Right cardiac atrium (tissue), 5 donors: ENCODE data around the gene ZNF407. TPM values are rescaled to one million over a fixed set of nuclear protein-coding genes. Genes with fewer than 3 reads are reported as not detected.

Experiments
- ATAC-seq, 2 donors: fragments of 200-7000 bp; cut with Tn5 transposase; one replicate each; pipeline versions ENCODE4 v1.8.0 to v1.9.1; 2020; ENCODE audit warnings: moderate library complexity in 2 of 2, mild to moderate bottlenecking in 1 of 2
- DNase-seq, 3 donors: peaks; one replicate each; pipeline ENCODE4 v3.0.0-alpha.2; 2020
- H3K27ac ChIP-seq: one replicate; pipeline ENCODE4 v1.5.1; 2013; ENCODE audit warnings: mild to moderate bottlenecking, low read length, control low read depth, moderate library complexity
- H3K27me3 ChIP-seq: one replicate; pipeline ENCODE4 v1.6.1; 2013; ENCODE audit not compliant: control insufficient read depth, insufficient read depth
- H3K4me1 ChIP-seq: one replicate; pipeline ENCODE4 v1.6.1; 2013; ENCODE audit warnings: low read length; ENCODE audit not compliant: control insufficient read depth, insufficient read depth
- H3K4me3 ChIP-seq: one replicate; pipeline ENCODE4 v1.5.1; 2013; ENCODE audit warnings: low read length, control low read depth
- H3K9me3 ChIP-seq: one replicate; pipeline ENCODE4 v1.6.1; 2013; ENCODE audit warnings: low read length; ENCODE audit not compliant: control insufficient read depth
- WGBS: extraction: QIAGEN DNeasy Blood & Tissue Kit; methylation state at CpG from one replicate; pipeline ENCODE4 v1.1.7; 2013; 5-methylcytosine and 5-hydroxymethylcytosine counted together
- intact Hi-C, 4 donors: fragments of 100-400 bp; cut with DNase I; formaldehyde crosslinking; loops; one replicate each; pipeline versions ENCODE4 v1.11.0 to v1.14.0; 2022 to 2023
- polyA plus RNA-seq: library from polyadenylated mRNA; stranded (reverse); fragments of 200-250 nt; gene quantifications from one replicate; pipeline ENCODE4 v1.2.3, GENCODE V29; 2013
- total RNA-seq, 4 donors: library from RNA; stranded (reverse); fragmentation: NEBNext Ultra II Directional; extraction: Animal tissue kit (Norgen Biotek cat#: 25700); gene quantifications; one replicate each; pipeline ENCODE4 v1.2.1, GENCODE V29; 2021
- donor health status: healthy with polysubstance abuse.
- donor health status: DM: no; HTN: yes; CAD: no.
- donor health status: DM: no; HTN: no; CAD: no.
- donor health status: DM: no; HTN: yes; CAD: no; lungs with severe emphysema.
- donor health status: DM: yes; HTN: yes; CAD: no.

ZNF407 gene
- total and polyA plus RNA-seq, 5 donors = 3.8 to 14.7 (median 12.7) TPM

- intact Hi-C loops = no loop called here
- DNase-seq (no peak), ATAC-seq (no peak)
- Histone ChIP-seq H3K9me3 (no peaks in the 10 kb centered on the region), H3K27ac (peak overlapping the region; percentile 16), H3K4me1 (no peaks in the 10 kb centered on the region), H3K27me3 (no peaks in the 10 kb centered on the region), H3K4me3 (no peak overlapping the region)
- 67% methylated on average over 16 of the region's 16 CpGs for WGBS
Measured at GRCh38 chr18:75070235-75070624, 472.6 kb downstream of the ZNF407 start.

DNA sequence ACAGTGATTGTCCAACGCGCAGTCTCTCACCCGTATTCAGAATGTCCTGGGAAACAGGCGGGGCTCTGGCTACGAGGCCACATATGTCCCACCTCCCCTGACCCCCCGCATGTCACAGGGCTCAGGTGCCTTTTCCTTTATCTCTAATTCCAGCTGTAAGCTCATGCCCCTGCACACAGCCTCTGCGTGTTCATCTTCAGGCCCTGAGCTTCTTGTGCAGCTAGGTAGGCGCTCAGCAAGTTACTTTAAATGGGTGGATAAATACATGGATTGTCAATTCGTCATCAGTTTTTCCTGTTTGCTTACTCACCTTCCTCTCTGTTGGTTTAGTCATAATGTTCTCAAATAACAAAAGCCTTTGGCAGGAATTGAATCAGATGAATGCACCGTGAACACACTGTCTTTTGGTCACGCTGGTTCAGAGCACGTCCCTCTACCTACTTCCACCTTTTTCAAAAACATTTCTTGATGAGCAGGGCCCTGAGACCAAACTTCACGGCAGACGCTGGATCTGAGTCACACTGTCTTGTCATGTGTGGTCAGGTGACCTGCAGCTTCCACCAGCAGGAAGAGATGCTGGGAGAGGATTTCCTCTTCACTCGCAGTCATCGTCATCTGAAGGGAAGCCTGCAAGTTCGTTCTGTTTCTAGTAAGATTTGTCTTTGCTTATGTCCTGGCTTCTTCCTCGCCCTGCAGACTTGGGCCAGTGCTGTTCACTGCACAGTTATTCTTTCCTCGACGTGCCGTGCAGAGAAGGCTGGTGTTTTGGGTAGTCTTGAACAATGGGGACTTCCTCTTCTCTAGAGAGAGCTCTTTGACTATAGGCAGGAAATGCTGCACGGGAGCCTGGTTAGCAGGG, 473.2 kb downstream of the ZNF407 start:
- intact Hi-C loops = no loop called here
- Histone ChIP-seq H3K4me1 (no peaks in the 10 kb centered on the region), H3K4me3 (no peak overlapping the region), H3K27me3 (no peaks in the 10 kb centered on the region), H3K9me3 (no peaks in the 10 kb centered on the region), H3K27ac (peak overlapping the region; percentile 34)
- WGBS = 57% methylated on average over 22 of the region's 22 CpGs
- ATAC-seq (peak; percentile 32 to 58), DNase-seq (peak in 1 of 3 donors; percentile 72)

GRCh38 chr18:75071484-75071785, 473.8 kb downstream of the ZNF407 start:
- intact Hi-C loops = no loop called here
- Histone ChIP-seq H3K4me3 (no peak overlapping the region), H3K27me3 (no peaks in the 10 kb centered on the region), H3K9me3 (no peaks in the 10 kb centered on the region), H3K27ac (no peak overlapping the region), H3K4me1 (no peaks in the 10 kb centered on the region)
- WGBS = 73% methylated on average over 9 of the region's 9 CpGs
- ATAC-seq (no peak), DNase-seq (no peak)

- no peak for DNase-seq
- Histone ChIP-seq H3K27me3 (no peaks in the 10 kb centered on the region), H3K4me3 (no peak overlapping the region), H3K27ac (no peak overlapping the region), H3K9me3 (no peaks in the 10 kb centered on the region), H3K4me1 (no peaks in the 10 kb centered on the region)
- 95% methylated on average over 28 of the region's 28 CpGs for WGBS
- intact Hi-C loops = no loop called here
- ATAC-seq = no peak
Measured at GRCh38 chr18:75071866-75072671, 474.4 kb downstream of the ZNF407 start.

DNA sequence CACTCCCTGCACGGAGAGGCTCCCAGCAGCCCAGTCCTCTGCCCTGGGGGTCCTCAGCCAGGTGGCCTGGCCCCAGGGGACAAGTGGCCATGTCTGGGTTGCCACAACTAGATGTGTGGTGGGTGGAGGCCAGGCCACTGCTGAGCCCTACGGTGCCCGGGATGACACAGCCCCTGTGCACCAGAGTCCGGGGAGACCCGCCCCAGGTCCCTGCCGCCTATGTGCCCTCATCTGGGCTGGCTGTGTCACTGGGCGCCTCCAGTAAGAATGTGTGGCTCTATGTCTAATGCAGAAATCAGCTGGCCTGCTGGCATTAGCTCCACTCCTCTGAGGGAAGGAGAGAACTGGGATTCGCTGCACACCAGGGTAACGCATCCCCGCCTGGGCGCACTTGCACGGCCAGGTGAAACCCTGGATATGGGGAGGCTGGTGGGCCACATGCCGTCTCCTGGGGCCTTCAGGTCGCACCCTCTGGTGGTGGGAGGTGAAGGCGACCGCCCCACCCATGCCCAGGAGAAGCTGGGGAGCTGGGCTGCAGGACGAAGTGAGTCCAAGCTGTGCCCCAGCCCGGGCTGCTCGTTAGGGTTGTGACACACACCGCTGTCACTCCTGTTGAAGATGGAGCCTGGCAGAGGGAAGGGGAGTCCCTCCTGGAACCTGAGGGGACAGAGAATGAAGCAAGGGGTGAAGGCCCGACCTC, 475.2 kb downstream of the ZNF407 start:
- ATAC-seq (no peak), DNase-seq (no peak)
- Histone ChIP-seq H3K27ac (no peak overlapping the region), H3K4me1 (no peaks in the 10 kb centered on the region), H3K27me3 (no peaks in the 10 kb centered on the region), H3K9me3 (no peaks in the 10 kb centered on the region), H3K4me3 (no peak overlapping the region)
- intact Hi-C loops = no loop called here
- WGBS = 94% methylated on average over 21 of the region's 21 CpGs

- H3K4me1 ChIP-seq = no peaks in the 10 kb centered on the region
- H3K4me3 ChIP-seq = no peak overlapping the region
- ATAC-seq (no peak), DNase-seq (no peak)
- H3K27me3 ChIP-seq = no peaks in the 10 kb centered on the region
- H3K9me3 ChIP-seq = no peaks in the 10 kb centered on the region
- intact Hi-C loops = no loop called here
- no peak overlapping the region for H3K27ac ChIP-seq
- WGBS = 95% methylated on average over 9 of the region's 9 CpGs
Measured at GRCh38 chr18:75073654-75074053, 476.0 kb downstream of the ZNF407 start.

DNA sequence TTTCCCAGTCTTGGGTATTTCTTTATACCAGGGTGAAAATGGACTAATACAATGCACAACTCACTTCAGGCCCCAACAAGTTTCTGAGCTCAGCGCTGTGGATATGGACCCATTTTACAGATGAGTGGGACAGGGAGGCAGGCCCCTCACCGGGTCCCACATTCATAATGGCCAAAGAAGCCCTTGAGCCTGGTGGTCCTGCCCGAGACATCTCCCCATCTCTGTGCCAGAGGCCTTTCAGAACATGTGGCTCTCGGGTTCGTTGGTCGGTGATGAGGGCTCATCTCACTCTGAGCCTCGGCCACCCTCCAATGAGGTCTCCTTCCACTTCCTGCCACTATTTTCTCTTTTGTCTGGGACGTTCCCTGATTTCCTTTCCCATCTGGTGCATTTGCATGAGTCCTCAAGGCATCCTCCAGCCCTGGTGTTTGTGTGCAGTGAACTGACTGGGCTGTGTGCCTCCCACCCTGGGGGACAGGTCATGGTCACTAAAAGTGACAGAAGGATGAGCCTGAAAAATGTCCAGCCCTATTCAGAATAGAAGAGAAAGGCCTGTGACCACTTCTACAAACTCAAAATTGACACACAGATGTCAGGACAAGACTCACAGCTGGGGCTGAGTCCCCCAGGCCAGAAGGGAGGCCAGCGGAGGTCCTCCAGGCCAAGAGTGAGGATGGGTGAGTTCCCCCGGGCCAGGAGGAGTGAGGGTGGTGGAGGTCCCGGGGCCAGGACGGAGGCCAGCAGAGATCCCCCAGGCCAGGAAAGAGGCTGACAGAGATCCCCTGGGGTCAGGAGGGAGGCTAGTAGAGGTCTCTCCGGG, 476.7 kb downstream of the ZNF407 start:
- Histone ChIP-seq H3K4me3 (no peak overlapping the region), H3K9me3 (no peaks in the 10 kb centered on the region), H3K27ac (no peak overlapping the region), H3K27me3 (no peaks in the 10 kb centered on the region), H3K4me1 (no peaks in the 10 kb centered on the region)
- intact Hi-C loops = no loop called here
- ATAC-seq (no peak), DNase-seq (no peak)
- 85% methylated on average over 13 of the region's 13 CpGs for WGBS

DNA sequence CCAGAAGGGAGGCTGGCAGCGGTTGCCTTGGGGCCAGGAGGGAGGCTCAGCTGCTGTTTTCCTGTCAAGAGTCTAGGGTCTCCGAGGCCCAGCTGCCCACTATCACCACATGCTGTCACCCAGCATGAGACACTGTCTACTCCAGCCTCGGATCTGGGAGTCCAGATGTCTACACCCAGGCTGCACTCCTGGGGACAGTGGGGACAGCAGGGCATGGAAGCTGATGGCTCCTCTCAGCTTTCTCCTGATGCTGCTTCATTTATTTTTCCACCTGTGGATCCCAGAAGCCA, 477.3 kb downstream of the ZNF407 start:
- Histone ChIP-seq H3K9me3 (no peaks in the 10 kb centered on the region), H3K27me3 (no peaks in the 10 kb centered on the region), H3K27ac (no peak overlapping the region), H3K4me3 (no peak overlapping the region), H3K4me1 (no peaks in the 10 kb centered on the region)
- intact Hi-C loops = no loop called here
- no peak for ATAC-seq
- 80% methylated on average over 3 of the region's 3 CpGs for WGBS
- DNase-seq = no peak

GRCh38 chr18:75075429-75075841, 477.8 kb downstream of the ZNF407 start:
- no peak overlapping the region for H3K4me3 ChIP-seq
- no peaks in the 10 kb centered on the region for H3K27me3 ChIP-seq
- intact Hi-C loops = no loop called here
- H3K27ac ChIP-seq = no peak overlapping the region
- no peak for DNase-seq
- ATAC-seq = no peak
- WGBS = 93% methylated on average over 12 of the region's 12 CpGs
- H3K9me3 ChIP-seq = no peaks in the 10 kb centered on the region
- no peaks in the 10 kb centered on the region for H3K4me1 ChIP-seq

- Histone ChIP-seq H3K4me3 (no peak overlapping the region), H3K27ac (no peak overlapping the region), H3K9me3 (no peaks in the 10 kb centered on the region), H3K27me3 (no peaks in the 10 kb centered on the region), H3K4me1 (no peaks in the 10 kb centered on the region)
- WGBS = 90% methylated on average over 5 of the region's 5 CpGs
- no peak for DNase-seq
- ATAC-seq = no peak
- intact Hi-C loops = no loop called here
Measured at GRCh38 chr18:75076286-75076685, 478.6 kb downstream of the ZNF407 start.
